Measurements from ENCODE around the gene INPP4A.
A peak's percentile ranks its signal among the peaks of the same experiment; 100 is the strongest.

Gene INPP4A

DNA sequence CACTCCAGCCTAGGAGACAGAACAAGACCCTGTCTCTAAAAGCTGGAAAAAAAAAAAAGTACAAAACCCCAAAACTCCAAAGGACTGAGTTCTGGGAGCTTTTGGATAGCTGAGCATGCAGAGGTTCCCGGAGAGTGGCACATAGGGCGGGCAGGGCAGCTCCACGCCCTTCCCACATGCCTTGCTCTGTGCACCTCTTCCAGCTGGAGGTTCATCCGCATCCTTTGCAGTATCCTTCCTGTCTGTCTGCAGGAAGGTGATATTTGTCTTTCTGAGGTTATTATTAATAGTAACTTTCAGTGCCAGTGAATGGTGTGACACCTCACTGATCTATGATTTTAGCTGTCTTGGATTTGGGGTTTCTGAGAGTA is 70.2 kb downstream of the INPP4A start:
- DNase-seq (ENCODE audit: low spot score), result no peak

DNA sequence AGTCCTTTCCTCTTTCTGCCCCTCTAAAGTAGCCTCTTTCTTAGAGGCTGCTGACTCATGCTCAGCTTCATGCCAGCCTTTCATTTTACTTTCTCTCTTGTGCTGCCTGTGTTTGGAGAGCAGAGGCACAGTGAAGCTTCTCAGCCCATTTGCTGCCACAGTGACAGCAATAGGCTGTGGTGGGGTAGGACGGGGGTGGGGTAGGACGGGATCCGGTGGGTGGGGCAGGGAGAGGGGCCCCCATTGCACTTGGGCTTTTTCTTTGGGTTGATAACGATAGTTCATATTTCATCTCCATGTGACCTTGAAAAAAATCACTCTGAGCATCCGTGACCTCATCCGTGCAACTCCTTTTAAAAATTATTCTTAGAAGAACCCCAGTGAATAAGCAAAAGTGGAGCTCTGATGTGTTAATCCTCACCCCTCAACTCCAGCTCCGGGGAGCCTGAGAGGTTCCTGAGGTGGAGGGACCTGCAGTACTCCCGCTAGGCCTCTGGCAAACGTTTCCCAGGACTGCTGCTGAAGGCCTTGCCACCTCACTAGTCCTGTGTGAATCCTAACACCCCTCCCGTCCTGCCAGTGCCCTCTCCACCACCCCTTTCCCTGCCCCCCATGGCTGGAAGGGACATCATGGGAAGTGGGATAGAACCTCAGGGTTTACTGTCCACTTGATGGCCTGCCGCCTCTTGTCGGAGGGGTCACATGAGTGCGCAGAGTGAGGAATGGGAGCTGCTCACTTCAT is 70.8 kb downstream of the INPP4A start:
- peak; percentile 66 for DNase-seq (ENCODE audit: low spot score)

DNA sequence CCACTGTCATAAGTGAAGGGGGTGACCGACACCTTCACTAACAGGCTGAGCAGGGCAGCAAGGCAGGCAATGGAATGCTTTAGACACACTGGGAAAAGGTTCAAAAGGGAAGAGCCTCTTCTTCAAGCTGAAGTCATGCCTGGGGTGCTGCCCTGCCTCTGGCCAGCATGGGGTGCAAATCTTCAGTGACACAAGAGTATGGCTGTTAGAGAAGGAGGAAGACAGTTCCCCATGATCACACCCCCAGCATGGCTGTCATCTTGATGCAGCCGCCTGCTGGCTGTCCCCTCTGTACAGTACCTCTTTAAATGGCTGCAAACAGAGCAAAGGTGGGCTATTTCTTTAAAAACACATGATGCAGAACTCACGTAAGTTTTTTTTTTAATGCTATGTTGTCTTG is 71.9 kb downstream of the INPP4A start:
- DNase-seq (ENCODE audit: low spot score), result no peak

DNA sequence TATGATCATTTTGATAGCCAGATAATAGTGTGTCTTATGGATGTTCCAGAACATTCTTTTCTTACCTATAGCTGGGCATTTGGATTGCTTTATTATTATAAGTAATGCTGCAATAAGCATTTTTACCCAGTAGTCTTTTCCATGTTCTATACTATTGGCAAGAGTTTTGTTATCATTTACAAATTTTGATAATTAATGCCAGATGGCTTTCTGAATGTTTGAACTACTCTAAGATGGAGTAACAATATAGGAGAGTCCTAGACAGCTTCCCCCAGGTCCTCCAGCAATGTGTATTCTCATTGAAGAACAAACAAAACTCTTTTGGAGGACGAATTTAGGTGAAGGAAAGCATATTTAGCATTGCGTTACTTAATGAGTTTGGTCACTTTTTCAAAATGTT is 73.0 kb downstream of the INPP4A start:
- no peak for DNase-seq (ENCODE audit: low spot score)

DNA sequence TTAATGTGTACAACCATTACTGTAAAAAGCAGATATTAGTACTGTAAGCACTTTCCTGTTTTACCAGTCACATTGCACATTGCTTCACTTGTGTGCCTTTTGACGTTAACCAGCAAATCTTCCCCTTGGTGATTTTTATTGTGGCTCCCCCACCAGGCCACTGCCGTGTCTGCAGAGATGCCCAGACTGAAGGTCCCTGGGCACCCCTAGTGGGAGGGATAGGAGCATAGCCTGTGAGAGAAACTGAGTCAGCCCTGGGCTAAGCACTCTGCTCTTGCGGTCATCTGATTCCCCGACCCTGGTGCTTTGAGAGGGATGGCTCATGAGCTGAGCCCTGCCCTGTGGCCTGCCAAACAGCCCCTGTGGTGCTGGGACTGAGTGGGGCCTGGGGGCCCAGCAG is 73.4 kb downstream of the INPP4A start:
- DNase-seq (ENCODE audit: low spot score), result no peak

DNA sequence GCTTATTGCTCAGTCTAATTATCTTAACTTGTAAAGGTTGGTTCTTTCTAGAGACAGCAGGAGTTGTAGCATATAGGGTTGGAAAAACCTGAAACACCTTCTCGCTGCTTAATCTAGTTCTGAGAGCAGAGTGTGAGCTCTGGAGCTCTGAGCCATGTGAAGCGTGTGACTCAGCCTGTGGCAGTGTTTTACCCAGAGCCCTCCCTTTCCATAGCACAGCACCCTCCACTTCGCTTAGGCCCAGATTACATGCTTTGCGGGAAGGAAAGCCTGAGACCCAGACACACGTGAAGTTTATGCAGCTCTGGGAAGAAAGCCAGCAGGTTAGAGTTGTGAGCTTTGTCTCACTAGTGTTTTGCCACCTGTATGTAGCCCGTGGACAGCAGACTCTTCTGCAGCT is 74.5 kb downstream of the INPP4A start:
- no peak for DNase-seq (ENCODE audit: low spot score)

DNA sequence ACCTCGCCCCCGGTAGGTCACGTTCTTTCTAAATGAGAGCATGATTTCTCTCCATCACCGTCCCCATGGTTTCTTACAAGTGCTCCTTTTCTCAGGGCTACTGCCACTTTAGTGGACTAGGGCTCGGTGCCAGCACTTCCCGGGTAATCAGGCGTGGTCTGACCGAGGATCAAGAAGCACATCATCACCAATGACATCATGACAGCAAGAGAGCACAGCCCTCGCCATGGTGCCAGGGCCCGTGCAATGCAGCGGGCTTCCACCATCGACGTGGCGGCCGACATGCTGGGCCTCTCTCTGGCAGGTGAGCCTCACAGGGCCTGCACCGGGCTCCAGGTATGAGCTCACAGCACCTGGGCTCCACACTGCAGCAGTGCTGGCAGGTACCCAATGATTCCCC is 75.2 kb downstream of the INPP4A start:
- no peak for DNase-seq (ENCODE audit: low spot score)

DNA sequence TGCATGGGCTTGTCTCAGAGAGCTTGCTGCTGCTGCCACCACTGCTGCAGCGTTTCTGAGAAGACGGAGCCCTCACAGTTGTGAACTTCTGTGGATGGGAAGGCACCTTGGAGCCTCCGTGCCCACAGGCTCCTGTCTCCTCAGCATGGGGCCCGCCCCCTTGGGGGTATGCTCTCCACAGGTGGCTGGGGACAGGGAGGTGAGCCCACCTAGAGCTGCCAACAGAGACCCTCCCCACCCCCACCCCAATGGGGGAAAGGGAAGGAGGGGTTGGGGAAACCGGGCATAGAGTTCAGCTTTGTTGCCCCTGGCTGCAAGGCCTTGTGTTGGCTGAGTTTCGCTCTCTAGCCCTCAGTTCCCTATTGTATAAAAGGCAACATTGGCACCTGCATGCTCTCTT is 76.1 kb downstream of the INPP4A start:
- DNase-seq (ENCODE audit: low spot score), result no peak

DNA sequence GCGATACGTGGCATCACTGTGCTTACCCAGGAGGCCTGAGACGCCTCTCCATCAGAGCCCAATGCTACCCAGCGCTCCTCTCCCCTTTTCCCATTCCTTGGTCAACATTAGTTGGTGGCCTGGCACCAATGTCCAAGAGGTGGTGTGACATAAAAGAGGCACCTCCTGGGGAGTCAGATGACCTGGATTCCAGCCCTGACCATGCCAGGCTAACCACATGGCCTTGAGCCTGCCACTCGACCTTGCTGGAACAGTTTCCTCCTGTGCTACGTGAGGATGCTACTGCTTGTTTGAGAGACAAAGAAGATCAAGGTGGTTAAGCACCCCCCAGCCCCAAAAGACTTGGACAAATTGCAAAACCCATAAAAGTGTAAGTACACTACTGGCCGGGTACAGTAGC is 76.6 kb downstream of the INPP4A start:
- DNase-seq (ENCODE audit: low spot score), result no peak

DNA sequence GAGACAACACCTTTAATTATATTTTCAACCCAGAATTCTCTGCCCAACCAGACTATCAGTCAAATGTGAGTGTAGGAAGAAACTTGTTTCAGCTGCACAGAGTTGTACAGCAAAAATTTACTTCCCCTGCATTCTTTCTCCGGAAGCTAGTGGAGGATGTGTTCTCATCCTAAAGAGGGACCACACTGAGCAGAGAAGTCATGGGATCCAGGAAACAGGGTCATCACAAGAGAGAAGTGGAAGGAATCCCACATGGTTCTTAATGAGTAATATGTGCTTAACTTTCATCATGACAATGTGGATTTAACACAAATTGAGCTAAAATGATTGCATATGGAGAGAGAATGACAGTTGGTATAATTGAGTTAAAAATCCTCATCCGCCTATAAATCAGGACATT is 78.2 kb downstream of the INPP4A start:
- DNase-seq (ENCODE audit: low spot score), result no peak

DNA sequence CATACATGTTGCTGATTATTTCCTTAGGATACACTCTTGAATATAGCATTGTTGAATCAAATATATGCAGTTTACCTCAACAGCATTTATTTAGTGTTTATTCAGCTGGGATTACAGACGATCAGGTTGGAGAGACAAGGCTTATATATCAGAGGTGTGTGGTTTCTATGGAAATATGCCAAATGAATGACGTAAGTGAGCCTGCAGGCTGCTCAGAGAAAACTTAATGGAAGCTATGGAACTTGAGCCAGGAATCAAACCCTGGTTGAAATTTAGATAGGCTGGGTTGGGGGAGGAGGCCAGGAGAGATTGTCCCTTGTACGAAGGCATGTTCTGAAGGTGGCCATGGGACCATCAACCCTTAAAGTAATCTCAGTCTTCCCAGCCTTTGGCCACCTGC is 79.5 kb downstream of the INPP4A start:
- DNase-seq (ENCODE audit: low spot score), result no peak

DNA sequence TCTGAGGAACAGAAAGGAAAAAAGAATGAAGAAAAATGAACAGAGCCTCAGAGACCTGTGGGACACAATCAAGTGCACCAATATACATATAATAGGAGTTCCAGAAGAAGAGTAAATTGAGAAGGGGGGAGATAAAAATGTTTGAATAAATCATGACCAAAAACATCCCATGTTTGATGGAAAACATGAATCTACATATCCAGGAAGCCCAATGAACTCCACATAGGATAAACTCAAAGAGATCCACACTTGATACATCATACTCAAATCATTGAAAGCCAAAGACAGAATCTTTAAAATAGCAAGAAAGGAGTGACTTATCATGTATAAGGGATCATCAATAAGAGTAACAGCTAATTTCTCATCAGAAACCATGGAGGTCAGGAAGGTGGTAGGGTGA is 83.7 kb downstream of the INPP4A start:
- no peak for DNase-seq (ENCODE audit: low spot score)

DNA sequence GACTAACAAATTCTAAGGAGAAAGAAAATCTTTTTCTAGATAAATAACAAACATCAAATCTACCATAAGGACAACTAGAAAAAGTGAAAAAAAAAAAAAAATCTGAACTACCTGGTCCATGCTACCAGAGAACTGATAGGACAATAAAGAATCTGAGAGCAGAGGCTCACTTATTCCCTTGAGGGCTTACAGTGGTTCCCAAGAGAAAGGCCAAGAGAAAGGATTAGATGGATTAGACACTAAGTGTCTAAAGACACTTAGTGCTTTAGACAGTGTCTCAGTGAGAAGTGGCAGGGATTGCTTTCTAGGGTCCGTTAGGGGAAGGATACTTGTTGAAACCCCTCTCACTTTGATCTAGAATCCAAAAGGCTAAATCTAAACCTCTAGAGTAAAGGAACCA is 85.5 kb downstream of the INPP4A start:
- no peak for DNase-seq (ENCODE audit: low spot score)

DNA sequence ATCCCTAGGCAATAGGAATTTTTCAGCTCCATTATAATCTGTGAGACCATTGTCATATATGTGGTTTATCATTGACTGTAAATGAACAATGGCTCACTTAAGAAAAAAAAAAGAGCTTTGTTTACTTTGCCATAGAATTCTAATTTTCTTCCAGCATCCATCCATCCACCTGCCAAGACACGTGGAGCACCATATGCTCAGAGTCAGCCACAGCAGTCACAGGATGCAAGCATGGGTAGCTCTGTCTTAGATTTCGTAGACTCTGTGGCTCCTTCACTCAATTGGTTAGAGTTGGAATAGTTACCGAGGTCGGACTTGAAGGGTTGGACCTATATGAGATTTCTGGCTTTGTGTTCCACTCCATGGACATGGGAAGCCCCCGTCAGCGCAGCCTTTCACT is 88.1 kb downstream of the INPP4A start:
- no peak for DNase-seq (ENCODE audit: low spot score)

DNA sequence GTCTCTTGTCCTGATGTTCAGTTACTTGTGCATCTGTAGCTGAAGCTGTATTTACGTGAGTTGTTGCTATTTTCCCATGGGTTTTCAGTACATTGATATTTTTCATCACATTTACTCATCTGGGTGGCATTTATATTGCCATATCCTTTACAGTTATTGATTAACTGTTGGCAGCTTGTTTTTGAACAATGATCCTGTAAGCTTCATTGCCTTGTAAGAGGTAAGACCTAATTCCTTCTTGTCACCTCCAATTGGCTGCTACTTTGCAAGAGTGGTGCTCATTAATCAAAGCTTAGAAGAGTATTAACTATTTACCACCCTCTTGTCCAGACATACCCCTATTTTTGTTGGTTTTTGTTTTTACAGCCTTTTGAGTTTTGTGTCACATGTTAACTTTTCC is 88.9 kb downstream of the INPP4A start:
- no peak for DNase-seq (ENCODE audit: low spot score)

DNA sequence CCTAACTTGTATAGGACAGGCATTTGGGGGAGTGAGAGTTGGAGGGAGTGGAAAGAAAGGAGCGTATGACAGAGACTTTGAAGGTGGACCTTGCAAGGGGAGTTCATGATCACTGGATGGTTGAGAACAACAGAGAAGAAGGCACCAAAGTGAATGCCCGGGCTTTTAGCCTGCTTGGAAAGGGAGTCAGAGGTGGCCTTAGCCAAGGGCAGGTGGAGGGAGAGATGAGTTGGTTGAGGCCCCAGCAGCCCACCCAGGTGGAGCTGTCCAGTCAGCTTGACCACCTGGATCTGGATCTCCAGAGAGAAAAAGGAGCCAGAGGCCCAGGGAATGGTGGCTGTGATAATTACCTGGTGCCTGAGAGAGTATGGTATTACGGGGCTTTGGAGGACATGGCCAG is 90.1 kb downstream of the INPP4A start:
- no peak for DNase-seq (ENCODE audit: low spot score)

DNA sequence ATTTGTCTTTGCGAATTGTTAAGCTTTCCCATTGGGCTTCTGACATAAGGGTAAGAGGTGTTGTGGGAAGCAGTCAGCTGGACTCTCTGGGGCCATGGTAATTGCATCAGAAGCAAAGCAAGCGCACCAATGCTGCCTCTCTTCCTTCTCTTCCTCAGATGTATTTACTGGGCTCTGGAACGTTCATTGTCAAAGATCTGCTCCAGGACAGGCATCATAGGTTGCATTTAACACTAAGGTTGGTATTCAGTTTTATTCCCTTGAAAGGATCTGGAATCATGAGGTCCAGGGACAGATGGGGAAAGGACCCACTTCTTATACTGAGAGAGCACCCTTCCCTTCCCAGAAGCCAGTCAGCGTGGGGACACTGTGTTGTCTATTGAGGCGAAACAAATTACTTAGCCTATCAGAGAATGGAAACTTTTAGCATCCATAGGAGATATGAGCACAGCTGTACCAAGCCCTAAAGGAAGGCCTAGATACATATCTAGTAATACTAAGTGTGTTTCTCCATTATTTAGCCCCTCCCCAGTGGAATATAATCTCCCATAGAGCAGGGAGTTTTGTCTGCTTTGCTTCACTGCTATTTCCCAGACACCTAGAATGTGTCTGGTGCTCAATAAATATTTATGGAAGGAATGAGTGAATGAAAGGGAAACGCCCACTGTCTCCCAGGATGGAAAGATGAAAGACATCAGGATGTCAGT is 91.5 kb downstream of the INPP4A start:
- DNase-seq (ENCODE audit: low spot score), result no peak

DNA sequence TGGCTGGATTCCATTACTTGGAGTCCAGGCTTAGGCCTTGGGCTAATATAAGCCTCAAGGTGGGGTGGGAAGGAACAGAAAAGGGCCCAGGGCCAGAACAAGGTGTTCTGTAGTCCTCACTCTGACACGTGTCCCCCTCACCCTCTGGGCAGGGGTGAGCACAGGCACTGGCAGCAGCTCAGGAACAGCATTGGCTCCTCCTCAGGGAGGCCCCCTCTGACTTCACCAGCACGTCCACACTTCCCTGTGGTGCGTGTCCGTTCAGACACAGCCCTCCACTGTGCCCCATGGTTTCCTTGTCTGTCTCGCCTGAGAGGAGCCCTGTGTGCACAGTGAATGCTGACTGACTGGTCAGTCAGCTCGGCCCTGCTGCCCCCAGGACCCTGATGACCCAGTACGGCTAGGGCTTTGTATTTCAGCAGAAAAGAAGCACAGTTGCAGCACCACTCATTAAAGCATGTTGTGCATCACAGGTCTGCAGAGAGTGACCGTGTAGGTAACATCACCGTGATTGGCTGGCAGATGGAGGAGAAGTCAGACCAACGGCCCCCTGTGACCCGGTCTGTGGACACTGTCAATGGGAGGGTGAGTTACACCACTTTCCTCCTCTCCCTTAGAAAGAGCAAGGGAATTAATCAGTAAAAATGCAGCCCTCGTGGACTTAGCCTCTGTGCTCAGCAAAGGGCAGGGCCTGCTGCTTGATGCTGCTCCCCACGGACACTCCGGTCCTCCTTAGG is 92.9 kb downstream of the INPP4A start:
- no peak for DNase-seq (ENCODE audit: low spot score)

DNA sequence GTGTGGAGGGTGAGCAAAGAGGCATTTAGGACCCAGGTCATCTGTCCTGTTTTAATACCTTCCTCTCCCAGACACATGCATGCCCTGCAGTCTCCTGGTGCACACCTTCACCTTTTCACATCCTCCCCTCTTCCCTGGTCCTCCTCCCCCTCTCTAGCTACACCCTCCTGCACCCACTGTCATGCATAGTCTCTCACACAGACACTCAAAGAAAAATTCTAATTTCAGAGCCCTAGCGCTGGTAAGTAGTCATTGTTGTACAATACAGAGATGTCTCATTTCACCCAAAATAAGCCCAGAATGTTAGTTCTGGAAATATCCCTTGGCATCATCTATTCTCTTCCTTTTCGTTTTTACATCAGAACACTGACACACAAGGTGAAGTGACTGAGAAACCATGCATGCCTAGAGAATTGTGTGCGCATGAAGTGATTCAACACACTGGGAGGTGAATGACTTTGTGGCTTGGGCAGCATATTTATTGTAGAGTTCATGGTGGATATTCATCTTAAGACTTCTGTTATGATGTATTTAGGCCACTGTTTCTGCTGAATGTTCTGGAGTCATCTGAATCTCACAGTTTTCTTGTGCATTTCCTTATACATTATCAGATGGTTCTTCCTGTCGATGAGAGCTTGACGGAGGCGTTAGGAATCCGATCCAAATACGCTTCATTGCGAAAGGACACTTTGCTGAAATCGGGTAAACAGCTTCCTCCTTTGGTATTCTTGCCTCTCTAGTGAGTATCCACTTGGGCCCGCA is 93.8 kb downstream of the INPP4A start:
- no peak for DNase-seq (ENCODE audit: low spot score)

DNA sequence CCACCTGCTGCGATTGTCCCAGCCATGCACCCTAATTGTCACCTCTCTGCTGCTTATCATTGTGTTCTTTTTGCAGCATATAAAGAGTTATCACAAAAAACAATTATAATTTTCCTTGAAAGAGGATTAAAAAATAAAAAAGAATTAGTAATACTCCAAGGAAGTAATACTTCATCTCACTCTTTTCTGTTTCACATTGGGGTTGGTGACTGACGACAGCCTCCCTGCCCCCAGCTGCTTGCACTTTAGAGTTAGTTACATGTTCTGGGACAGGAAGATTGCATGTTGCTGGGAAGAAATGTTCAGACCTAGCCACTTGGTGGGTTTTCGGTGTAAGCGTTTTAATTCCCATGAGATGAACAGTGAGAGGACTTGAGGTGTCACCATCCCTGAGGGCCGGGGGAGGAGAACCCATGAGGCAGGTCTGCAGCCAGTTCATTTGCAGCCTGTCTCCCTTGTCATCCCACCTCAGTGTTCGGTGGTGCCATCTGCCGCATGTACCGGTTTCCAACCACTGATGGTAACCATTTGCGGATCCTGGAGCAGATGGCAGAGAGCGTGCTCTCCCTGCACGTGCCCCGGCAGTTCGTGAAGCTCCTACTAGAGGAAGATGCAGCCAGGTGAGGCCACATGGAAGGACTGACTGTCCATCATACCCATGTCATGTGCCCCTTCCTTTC is 94.5 kb downstream of the INPP4A start:
- DNase-seq (ENCODE audit: low spot score), result no peak

DNA sequence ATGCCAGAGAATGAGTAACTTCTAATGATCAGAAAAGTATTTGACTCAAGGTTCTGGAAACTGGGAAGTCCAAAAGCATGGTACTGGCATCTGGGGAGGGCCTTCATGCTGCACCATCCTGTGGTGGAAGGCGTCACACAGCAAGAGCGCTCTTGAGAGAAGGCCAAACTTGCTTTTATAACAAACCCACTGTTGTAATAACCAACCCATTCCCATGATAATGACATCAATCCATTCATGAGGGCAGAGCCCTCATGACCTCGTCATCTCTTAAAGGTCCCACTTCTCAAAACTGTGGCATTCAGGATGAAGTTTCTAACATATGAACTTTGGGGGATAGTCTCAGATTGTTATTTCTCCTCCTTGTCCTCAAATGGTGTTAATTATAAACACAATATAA is 95.9 kb downstream of the INPP4A start:
- no peak for DNase-seq (ENCODE audit: low spot score)

DNA sequence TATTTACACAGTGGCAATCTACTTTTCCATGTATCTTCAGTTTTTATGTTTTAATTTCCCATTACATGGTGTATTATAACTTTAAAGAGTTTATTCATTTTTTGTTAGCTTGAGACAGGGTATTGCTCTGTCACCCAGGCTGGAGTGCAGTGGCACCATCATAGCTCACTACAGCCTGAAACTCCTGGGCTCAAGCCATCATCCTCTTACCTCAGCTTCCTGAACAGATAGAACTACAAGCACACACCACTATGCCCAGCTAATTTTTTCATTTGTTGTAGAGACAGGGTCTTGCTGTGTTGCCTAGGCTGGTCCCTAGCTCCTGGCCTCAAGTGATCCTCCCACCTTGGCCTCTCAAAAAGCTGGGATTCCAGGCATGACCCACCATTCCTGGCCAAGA is 96.8 kb downstream of the INPP4A start:
- no peak for DNase-seq (ENCODE audit: low spot score)

Measured in AG20443 (cell line).